Hematopoietic multipotent progenitor cell treated with erythropoietin and hydrocortisone succinate and interleukin-3 and kit ligand, for 15 days (in vitro differentiated cells): ENCODE results near the gene SMAD3.

Experiments used
- DNase-seq: peaks from one replicate; pipeline ENCODE4 v3.0.0-alpha.2; 2015; ENCODE audit warnings: low spot score

Gene SMAD3

DNA sequence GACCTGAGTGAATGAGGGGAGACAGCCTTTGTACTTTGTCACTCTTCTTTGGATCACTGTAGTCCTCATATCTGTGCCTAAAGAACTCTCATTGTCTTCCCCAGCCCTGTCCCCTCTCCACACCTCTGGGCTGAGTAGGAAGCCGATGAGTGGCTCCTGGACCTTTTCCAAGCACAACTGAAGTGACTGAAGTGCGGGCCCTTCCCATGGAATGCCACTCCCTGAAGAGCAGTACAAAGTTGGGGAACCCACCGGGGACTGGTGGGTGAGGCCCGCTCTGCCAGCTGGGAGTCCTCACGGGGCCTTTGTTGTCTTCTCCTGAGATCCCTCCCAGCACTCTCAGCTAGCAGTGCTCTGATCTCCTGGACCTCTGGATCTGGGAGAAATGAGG, 99.0 kb downstream of the SMAD3 start:
- DNase-seq, result no peak

- no peak for DNase-seq
These were observed 99.4 kb downstream of the SMAD3 start for GRCh38 chr15:67164811-67165253.

GRCh38 chr15:67165254-67166253, 100.2 kb downstream of the SMAD3 start:
- no peak for DNase-seq

DNA sequence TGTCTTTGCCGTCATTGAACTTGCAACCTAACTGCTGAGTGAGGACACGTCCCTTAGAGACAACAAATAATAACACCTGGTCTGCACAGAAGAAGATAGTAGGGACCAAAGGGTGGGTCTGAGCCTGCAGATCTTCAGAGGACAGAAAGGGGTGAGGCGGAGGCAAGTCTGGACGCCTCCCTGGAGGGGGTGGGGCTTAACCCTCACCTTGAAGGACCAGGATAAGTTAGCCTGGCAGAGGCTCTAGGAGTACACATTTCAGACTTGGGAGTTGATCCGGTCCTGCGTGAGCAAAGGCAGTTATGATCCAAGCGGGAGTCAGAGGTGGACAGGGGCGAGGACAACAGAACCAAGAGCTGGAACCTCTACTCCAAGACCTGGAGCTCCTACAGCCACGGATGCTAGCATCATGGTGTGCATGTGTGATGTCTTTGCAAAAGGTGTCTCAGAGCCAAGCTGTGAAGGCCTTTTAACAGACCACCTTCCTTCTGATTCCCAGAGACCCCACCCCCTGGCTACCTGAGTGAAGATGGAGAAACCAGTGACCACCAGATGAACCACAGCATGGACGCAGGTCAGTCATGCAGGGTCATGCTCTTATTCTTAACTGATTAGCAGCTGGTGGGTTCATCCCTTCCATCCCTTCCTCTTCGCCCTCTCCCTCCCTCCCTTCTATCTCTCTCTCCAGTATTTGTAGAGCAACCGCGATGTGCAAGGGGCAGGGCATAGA, 101.0 kb downstream of the SMAD3 start:
- no peak for DNase-seq

DNA sequence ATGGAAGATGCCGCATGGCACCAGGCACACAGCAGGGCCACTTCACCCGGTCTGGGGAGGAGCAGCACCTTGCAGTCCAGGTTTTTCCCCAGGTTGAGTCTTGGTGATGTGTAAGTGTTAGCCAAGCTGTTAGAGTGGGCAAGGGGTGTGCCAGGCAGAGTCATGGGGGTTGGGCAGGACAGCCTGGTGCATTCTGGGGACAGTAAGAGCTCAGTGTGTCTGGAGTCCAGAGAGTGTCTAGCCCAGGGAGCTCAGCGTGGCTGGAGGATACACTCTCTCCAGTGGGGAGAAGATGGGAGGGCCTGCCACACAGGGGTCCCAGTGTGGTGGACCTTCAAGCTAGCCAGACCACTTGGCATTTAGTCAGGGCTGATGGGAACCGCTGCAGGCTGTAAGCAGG, 101.7 kb downstream of the SMAD3 start:
- no peak for DNase-seq

DNA sequence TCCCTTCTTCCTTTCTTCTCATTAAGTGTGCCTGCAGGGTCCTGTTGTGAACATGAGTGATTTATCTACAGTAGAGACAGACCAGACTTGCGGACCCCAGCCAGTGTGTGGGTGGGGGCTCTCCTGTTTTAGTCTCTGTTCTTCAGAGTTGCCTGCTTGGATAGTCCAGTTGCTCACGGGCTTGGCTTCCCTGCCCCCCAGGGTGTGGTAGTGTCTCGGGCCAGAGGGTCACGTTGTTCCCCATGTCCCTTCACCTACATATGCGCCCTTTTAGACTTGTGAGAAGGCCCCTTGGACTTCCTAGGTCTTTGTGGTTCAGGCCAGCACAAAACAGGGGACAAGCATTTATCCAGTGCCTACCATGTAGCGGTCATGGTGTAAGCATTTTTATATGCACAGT, 103.3 kb downstream of the SMAD3 start:
- no peak for DNase-seq

- no peak for DNase-seq
These were observed 104.9 kb downstream of the SMAD3 start for GRCh38 chr15:67170143-67170925.

DNA sequence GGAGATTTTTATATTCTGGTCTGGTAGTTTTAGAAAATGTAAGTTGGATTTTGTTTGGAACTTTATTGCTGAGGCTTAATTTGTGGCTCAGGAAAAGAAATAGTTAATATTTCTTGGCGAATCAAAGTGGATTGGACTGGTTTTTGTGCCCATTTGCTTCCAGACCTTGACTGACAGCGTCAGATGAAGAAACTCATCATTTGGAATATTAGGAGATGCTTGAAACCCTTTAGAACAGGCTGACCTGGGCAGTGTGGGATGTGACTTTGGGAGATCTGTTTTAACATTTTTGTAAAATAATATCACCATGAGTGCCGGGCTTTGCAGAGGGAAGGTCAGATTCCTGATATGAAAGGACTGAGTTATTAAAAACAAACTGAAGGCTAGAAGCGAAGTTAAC, 106.1 kb downstream of the SMAD3 start:
- no peak for DNase-seq

GRCh38 chr15:67172172-67172571, 106.8 kb downstream of the SMAD3 start:
- no peak for DNase-seq

DNA sequence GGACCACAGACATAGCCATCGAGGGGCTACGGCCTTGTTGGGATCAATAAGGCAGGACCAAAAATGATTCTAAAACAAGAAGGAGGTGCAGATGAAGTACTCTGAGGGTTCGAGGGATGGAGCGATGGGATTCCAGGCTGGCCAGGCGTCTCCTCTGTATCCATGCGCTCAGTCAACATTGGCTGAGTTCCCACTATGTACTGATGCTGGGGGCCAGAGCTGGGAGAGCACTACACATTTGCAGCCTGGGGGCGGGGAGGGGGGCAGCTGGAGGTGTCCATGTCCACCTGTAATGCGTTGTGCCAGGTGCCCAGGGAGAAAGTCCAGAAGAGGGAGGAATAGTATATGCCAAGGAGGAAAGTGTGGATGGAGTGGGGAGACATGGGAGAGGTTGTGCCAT, 107.6 kb downstream of the SMAD3 start:
- no peak for DNase-seq

GRCh38 chr15:67173786-67174185, 108.4 kb downstream of the SMAD3 start:
- DNase-seq, result no peak

GRCh38 chr15:67174446-67174845, 109.0 kb downstream of the SMAD3 start:
- DNase-seq, result no peak

DNA sequence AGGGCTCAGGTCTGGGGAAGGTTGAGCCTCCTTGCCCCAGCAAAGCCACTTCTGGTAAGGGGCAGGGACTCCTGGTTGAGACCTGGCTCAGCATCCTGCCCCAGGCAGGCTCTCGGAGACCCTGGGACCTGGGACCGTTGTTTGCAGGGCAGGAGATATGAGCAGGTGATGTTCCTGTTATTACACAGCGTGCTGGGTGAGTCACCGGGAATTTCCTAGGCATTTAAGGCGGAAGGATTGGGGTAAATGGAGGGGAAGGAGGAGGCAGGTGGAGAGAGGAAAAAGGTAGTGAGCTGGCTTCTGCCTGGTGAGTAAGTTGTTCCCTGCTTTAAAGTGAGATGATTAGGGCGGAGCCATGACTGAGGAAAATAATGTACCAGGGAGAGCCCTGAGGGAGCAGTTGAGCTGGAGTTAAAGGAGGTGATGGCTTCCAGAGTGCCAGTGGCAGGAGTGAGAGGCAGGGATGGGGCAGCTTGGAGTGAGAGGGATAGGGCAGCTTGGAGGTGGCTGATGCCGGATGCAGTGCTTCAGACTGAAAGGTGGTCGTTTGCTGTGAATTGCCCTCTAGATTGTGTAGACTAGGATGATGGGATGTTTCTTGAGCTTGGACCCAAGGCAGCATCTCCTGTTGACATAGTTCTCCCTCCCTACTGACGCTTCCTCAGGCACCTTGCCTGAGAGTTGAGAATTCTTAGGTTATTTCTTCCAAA, 109.6 kb downstream of the SMAD3 start:
- no peak for DNase-seq

DNA sequence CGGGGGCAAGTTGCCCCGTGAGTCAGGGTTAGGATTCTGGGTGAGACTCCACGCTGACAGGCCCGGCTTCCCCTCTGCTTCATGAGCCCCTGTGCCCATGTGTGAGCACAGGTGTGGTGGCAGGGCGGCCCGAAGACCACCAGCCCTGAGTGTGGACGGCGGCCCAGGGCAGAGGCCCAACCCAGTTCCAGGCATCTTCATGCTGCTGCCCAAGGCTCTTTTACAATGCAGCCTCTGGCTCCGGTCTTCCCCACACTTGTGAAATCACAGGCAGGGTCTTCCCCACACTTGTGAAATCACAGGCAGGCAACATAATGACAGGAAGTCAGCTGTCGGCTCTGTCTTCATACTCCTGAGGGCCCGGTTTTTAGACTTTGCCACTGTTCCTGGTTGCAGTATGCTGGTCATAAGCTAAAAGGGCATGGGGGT, 110.3 kb downstream of the SMAD3 start:
- no peak for DNase-seq

DNA sequence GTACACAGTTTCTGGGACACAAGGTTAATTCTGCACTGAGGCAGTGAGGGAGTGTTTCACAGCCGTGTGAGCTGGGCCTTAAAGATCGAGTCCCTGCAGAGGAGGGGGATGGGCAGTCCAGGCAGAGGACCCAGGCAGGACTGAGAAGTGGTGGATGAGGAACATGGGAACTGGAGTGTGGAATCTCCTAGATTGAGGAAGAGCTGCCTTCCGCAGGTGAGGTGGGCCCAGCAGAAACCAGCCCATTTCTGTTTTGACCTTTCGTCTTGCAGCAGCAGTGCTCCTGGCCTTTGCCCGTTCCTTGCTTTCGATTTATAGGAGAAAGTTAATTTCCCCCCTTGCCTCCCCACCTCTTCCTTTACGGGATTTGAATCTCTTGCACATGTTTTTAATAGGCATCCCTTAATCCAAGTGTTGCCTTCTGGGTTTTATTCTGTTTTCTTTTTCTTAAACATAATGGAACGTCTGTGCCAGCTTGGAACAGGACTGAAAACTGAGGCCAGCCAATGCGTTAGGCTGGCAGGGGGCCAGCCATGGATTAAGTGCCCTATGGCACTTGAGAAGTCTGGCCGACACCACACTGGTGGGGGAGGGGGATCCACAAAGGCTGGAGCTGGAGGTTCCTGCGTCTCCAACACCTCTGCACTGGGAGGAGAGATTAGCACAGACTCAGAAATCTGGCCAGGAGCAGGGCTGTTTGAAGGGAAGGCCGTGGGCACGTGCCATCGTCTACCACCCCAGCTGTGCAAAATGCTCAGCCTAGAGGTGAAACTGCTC, 111.0 kb downstream of the SMAD3 start:
- DNase-seq, result no peak

- DNase-seq, result no peak
These were observed 112.3 kb downstream of the SMAD3 start for GRCh38 chr15:67177752-67178151.

DNA sequence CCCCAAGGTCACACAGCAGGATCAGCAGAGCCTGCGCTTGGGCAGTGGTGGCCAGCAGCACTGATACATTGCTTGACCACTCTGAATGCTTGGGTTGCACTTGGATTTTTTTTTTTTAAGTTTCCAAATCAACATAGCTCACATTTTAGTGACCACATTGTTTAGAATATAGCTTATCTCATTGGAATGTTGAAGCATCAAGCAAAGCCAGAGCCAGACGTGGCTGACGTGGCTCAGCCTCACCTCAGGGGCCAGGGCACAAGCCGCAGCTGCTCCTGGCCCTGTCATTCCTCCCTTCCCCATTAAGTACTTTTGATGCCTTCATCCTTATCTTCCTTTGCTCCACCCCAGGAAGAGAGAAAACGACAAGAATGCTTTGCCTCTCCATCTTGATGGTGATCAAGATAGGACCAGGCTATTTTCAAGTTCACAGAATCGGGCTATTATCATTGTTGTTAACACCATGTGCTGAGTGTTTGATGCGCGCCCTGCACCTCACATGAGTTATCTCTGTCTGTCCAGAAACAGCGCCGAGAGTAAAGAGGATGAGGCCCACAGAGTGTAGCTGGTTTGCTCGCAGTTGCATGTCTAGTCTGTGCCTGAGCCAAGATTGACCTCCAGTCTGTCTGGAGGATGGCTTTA, 113.3 kb downstream of the SMAD3 start:
- DNase-seq, result no peak

- DNase-seq, result no peak
These were observed 114.1 kb downstream of the SMAD3 start for GRCh38 chr15:67179411-67179995.

DNA sequence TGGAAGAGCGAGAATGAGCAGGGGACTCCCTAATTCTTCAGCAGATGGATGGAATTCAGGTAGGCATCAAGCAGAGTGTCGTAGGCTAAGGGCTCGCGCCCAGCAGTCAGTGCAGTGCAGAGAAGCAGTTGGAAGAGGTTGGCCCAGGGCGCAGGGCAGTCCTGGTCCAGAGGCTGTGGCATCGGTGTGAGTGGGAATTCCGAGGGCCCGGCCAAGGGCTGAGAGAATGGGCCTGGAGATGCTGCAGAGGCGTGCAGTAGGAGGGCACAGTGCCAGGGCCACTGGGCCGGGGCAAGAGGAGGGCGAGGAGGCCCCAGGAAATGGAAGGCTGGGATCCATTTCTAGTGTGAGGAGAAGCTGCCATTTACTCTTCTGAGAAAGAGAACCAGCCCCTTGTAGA, 114.6 kb downstream of the SMAD3 start:
- no peak for DNase-seq
